ENCODE results near the gene CCNDBP1. TPM values are rescaled to one million over a fixed set of nuclear protein-coding genes. Genes with fewer than 3 reads are reported as not detected.
"Not testable (repeated sequence)": the region's sequence is repeated elsewhere in the genome, so short reads cannot be mapped to it uniquely, and the experiment has no call there.

CCNDBP1 gene
- total RNA-seq, 1 donor from 2014 or later, result 86.8 TPM

DNA sequence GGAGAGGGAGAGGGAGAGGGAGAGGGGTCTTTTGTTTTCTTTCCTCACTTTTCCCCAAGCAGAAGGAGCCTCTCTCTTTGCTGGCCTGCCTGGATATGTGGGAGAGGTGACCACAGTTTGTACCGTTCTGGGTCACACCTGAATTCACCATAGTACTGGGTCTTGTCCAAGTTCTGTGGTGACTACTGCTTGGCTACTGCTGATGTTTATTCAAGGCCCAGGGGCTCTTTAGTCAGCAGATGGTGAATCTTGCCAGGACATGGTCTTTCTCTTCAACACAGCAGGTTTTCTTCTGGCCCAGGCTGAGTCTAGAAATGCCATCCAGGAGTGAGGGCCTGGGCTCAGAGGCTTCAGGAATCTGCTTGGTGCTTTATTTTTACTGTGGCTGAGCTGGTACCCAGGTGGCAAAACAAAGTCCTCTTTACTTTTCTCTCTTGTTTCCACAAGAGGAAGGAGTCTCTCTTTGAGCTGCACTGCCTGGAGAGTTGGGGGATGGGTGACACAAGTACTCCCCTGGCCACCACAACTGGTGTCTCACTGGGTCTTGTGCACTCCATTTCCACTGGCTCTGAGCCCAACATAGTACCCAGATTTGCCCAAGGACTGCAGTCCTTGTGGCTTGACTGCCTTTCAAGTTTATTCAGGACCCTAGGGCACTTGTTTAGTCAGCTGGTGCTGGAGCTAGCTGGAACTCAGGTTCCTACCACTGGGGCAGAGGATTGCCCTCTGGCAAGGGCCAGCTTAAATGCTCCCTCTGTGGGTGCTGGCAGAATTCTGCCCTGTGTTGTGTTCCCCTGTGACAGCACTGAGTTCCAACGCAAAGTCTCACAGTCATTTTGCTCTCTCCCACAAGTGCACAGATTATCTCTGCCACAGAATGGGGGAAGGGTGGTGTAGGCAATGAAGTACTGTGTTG lies 16.8 kb upstream of the CCNDBP1 start:
- H3K4me3 Mint-ChIP-seq (ENCODE audit: unreplicated experiment), result no peak overlapping the region
- H3K4me1 Mint-ChIP-seq (ENCODE audit: low read depth, unreplicated experiment), result no peaks in the 10 kb centered on the region
- no peak overlapping the region for H3K27ac Mint-ChIP-seq (ENCODE audit: unreplicated experiment)
- H3K27me3 Mint-ChIP-seq (ENCODE audit: unreplicated experiment), result no peaks in the 10 kb centered on the region
- H3K9me3 Mint-ChIP-seq (ENCODE audit: unreplicated experiment), result peaks cover 3% of the 10 kb centered on the region
- TF ChIP-seq, protein P1, sequence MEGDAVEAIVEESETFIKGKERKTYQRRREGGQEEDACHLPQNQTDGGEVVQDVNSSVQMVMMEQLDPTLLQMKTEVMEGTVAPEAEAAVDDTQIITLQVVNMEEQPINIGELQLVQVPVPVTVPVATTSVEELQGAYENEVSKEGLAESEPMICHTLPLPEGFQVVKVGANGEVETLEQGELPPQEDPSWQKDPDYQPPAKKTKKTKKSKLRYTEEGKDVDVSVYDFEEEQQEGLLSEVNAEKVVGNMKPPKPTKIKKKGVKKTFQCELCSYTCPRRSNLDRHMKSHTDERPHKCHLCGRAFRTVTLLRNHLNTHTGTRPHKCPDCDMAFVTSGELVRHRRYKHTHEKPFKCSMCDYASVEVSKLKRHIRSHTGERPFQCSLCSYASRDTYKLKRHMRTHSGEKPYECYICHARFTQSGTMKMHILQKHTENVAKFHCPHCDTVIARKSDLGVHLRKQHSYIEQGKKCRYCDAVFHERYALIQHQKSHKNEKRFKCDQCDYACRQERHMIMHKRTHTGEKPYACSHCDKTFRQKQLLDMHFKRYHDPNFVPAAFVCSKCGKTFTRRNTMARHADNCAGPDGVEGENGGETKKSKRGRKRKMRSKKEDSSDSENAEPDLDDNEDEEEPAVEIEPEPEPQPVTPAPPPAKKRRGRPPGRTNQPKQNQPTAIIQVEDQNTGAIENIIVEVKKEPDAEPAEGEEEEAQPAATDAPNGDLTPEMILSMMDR (IDR thresholded peaks at IDR 0.05; ENCODE audit: partially characterized antibody, unreplicated experiment), result no peak
- no peak for DNase-seq
- peaks cover 22% of the 10 kb centered on the region for H3K36me3 Mint-ChIP-seq (ENCODE audit: unreplicated experiment)

DNA sequence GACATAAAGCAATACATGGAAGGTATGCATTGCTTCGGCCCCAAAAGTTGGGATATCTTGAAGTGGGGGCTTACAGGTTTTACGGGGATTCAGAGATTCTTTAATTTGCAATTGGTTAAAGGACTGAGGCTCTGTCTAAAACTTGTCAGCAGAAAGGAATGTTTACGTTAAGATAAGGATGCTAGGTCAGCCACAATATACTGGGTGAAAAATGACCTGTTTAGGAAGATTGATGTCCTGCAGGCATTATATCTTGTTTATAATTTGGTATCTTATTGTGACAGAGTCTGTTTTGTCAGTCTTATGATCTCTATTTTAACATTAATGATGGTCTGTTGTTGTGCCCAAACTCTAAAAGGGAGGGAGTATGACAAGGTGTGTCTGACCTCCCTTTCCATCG lies 15.3 kb upstream of the CCNDBP1 start:
- Mint-ChIP-seq H3K4me3 (ENCODE audit: unreplicated experiment) (no peak overlapping the region), H3K9me3 (ENCODE audit: unreplicated experiment) (peaks cover 3% of the 10 kb centered on the region), H3K36me3 (ENCODE audit: unreplicated experiment) (peaks cover 30% of the 10 kb centered on the region)

DNA sequence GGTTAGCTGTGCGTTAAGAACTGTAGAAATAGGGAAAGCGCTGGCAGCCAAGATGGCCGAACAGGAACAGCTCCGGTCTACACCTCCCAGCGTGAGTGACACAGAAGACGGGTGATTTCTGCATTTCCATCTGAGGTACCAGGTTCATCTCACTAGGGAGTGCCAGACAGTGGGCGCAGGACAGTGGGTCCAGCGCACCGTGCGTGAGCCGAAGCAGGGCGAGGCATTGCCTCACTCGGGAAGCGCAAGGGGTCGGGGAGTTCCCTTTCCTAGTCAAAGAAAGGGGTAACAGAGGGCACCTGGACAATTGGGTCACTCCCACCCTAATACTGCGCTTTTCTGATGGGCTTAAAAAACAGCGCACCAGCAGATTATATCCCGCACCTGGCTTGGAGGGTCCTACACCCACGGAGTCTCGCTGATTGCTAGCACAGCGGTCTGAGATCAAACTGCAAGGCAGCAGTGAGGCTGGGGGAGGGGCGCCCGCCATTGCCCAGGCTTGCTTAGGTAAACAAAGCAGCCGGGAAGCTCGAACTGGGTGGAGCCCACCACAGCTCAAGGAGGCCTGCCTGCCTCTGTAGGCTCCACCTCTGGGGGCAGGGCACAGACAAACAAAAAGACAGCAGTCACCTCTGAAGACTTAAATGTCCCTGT lies 9.4 kb upstream of the CCNDBP1 start:
- DNase-seq; H3K9me3 Mint-ChIP-seq (ENCODE audit: unreplicated experiment); H3K4me1 Mint-ChIP-seq (ENCODE audit: low read depth, unreplicated experiment); H3K4me3 Mint-ChIP-seq (ENCODE audit: unreplicated experiment); H3K27ac Mint-ChIP-seq (ENCODE audit: unreplicated experiment); H3K27me3 Mint-ChIP-seq (ENCODE audit: unreplicated experiment): not testable (repeated sequence)
- H3K36me3 Mint-ChIP-seq (ENCODE audit: unreplicated experiment), result peaks cover 25% of the 10 kb centered on the region

More for the DNA sequence above, 15.3 kb upstream of the CCNDBP1 start:
- Mint-ChIP-seq H3K27ac (ENCODE audit: unreplicated experiment) (no peak overlapping the region), H3K4me1 (ENCODE audit: low read depth, unreplicated experiment) (no peaks in the 10 kb centered on the region), H3K27me3 (ENCODE audit: unreplicated experiment) (no peaks in the 10 kb centered on the region)
- TF ChIP-seq, protein P1 (IDR thresholded peaks at IDR 0.05; ENCODE audit: partially characterized antibody, unreplicated experiment), result no peak
- no peak for DNase-seq

DNA sequence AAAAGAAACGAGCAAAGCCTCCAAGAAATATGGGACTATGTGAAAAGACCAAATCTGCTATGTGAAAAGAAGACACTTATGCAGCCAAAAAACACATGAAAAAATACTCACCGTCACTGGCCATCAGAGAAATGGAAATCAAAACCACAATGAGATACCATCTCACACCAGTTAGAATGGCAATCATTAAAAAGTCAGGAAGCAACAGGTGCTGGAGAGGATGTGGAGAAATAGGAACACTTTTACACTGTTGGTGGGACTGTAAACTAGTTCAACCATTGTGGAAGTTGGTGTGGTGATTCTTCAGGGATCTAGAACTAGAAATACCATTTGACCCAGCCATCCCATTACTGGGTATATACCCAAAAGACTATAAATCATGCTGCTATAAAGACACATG lies 8.1 kb upstream of the CCNDBP1 start:
- not testable (repeated sequence) for H3K27ac Mint-ChIP-seq (ENCODE audit: unreplicated experiment); H3K27me3 Mint-ChIP-seq (ENCODE audit: unreplicated experiment); DNase-seq; H3K4me1 Mint-ChIP-seq (ENCODE audit: low read depth, unreplicated experiment); H3K4me3 Mint-ChIP-seq (ENCODE audit: unreplicated experiment); H3K9me3 Mint-ChIP-seq (ENCODE audit: unreplicated experiment)
- H3K36me3 Mint-ChIP-seq (ENCODE audit: unreplicated experiment), result peaks cover 25% of the 10 kb centered on the region

- no peaks in the 10 kb centered on the region for H3K36me3 Mint-ChIP-seq (ENCODE audit: unreplicated experiment)
- peaks cover 2% of the 10 kb centered on the region for H3K4me1 Mint-ChIP-seq (ENCODE audit: low read depth, unreplicated experiment)
- H3K4me3 Mint-ChIP-seq (ENCODE audit: unreplicated experiment), result no peak overlapping the region
- TF ChIP-seq, protein P1 (IDR thresholded peaks at IDR 0.05; ENCODE audit: partially characterized antibody, unreplicated experiment), result no peak
- no peak overlapping the region for H3K27ac Mint-ChIP-seq (ENCODE audit: unreplicated experiment)
- DNase-seq, result no peak
- H3K27me3 Mint-ChIP-seq (ENCODE audit: unreplicated experiment), result peaks cover 4% of the 10 kb centered on the region
- peaks cover 4% of the 10 kb centered on the region for H3K9me3 Mint-ChIP-seq (ENCODE audit: unreplicated experiment)
Measured at GRCh38 chr15:43183270-43183669, 1.9 kb upstream of the CCNDBP1 start.
